H1 (cell line): ENCODE results near the gene SBF2. TPM values are rescaled to one million over a fixed set of nuclear protein-coding genes. Genes with fewer than 3 reads are reported as not detected.

Experiments used
- CTCF ChIA-PET: fragments of 300-600 bp; sonication (Branson Sonifier 250); formaldehyde crosslinking; loops from one replicate; lab custom pipeline; 2021; ENCODE audit not compliant: partially characterized antibody; lab: Charles Lee
- POLR2A ChIA-PET: fragments of 300-600 bp; sonication (Branson Sonifier 250); formaldehyde crosslinking; loops from one replicate; lab custom pipeline; 2021; ENCODE audit warnings: inconsistent platforms; ENCODE audit not compliant: partially characterized antibody; lab: Charles Lee
- DNase-seq, 2 experiments: peaks; one replicate each; pipeline versions ENCODE4 v3.0.0 to v3.0.0-alpha.2; 2010 to 2022; ENCODE audit warnings: low spot score in 2 of 2, low read depth in 1 of 2, mixed read lengths in 1 of 2
- FAIRE-seq: peaks from 2 replicates; lab custom pipeline; 2011; peaks lifted over from hg19 to GRCh38; lab: Jason Lieb, UNC
- H2AFZ ChIP-seq: 2 replicates; pipeline ENCODE4 v1.8.1; 2012; ENCODE audit warnings: low read length, inconsistent platforms
- H2AK5ac ChIP-seq: 2 replicates; pipeline ENCODE4 v1.6.1; 2013; ENCODE audit warnings: low read depth, low read length
- H2BK120ac ChIP-seq: replicated peaks from 2 replicates; pipeline ENCODE3; 2013; ENCODE audit warnings: low read depth, low read length, inconsistent platforms
- H2BK12ac ChIP-seq: 2 replicates; pipeline ENCODE4 v1.6.1; 2013; ENCODE audit warnings: low read depth, low read length
- H2BK15ac ChIP-seq: 2 replicates; pipeline ENCODE4 v1.6.1; 2013; ENCODE audit warnings: low read length
- H2BK20ac ChIP-seq: 2 replicates; pipeline ENCODE4 v1.6.1; 2013; ENCODE audit warnings: low read length
- H2BK5ac ChIP-seq: 2 replicates; pipeline ENCODE4 v1.6.1; 2013; ENCODE audit warnings: low read depth, low read length
- H3K14ac ChIP-seq: 2 replicates; pipeline ENCODE4 v1.6.1; 2013; ENCODE audit warnings: inconsistent platforms; ENCODE audit not compliant: insufficient read length
- H3K18ac ChIP-seq: 2 replicates; pipeline ENCODE4 v1.6.1; 2013; ENCODE audit warnings: low read length; ENCODE audit errors: extremely low read depth
- H3K23ac ChIP-seq: 2 replicates; pipeline ENCODE4 v1.6.1; 2013; ENCODE audit warnings: inconsistent platforms; ENCODE audit not compliant: insufficient read length
- H3K23me2 ChIP-seq: 2 replicates; pipeline ENCODE4 v1.6.1; 2013; ENCODE audit warnings: low read depth, low read length
- H3K27ac ChIP-seq: 2 replicates; pipeline ENCODE4 v1.6.1; 2011; ENCODE audit warnings: low read depth, low read length, inconsistent platforms
- H3K27me3 ChIP-seq, 4 experiments: replicated peaks in 1 of 4; 1 replicate in 1 of 4; 2 replicates in 3 of 4; pipeline versions ENCODE4 v1.6.1 to v1.8.1; 2011 to 2013; ENCODE audit warnings: low read length in 3 of 4, mild to moderate bottlenecking in 3 of 4, inconsistent platforms in 2 of 4, mixed read lengths in 2 of 4, moderate library complexity in 1 of 4; ENCODE audit not compliant: control insufficient read depth in 3 of 4, insufficient read depth in 3 of 4; ENCODE audit errors: extremely low read depth in 1 of 4
- H3K36me3 ChIP-seq, 4 experiments: 2 replicates each; pipeline versions ENCODE4 v1.6.1 to v1.8.1; 2011 to 2013; ENCODE audit warnings: mild to moderate bottlenecking in 4 of 4, low read length in 3 of 4, moderate library complexity in 2 of 4, control low read depth in 1 of 4, inconsistent platforms in 1 of 4; ENCODE audit not compliant: insufficient read depth in 4 of 4, control insufficient read depth in 2 of 4
- H3K4ac ChIP-seq: replicated peaks from 2 replicates; pipeline ENCODE3; 2013; ENCODE audit warnings: low read length, low read depth, mixed read lengths, inconsistent platforms; ENCODE audit not compliant: insufficient read length
- H3K4me1 ChIP-seq, 4 experiments: replicated peaks in 1 of 4; 1 replicate in 1 of 4; 2 replicates in 3 of 4; pipeline versions ENCODE4 v1.6.1 to v1.8.1; 2011 to 2013; ENCODE audit warnings: low read length in 3 of 4, inconsistent platforms in 2 of 4, mixed read lengths in 1 of 4; ENCODE audit not compliant: insufficient read depth in 4 of 4, control insufficient read depth in 3 of 4
- H3K4me2 ChIP-seq, 2 experiments: 2 replicates each; pipeline versions ENCODE4 v1.6.1 to v1.8.1; 2011 to 2013; ENCODE audit warnings: low read depth in 2 of 2, low read length in 2 of 2, control low read depth in 1 of 2, inconsistent platforms in 1 of 2, mild to moderate bottlenecking in 1 of 2; ENCODE audit not compliant: insufficient read depth in 1 of 2
- H3K4me3 ChIP-seq, 4 experiments: fragments of 200-600, 300-600 bp in 1 of 4; sonication (generic), shearing (Covaris generic), sonication (Bioruptor Twin) in 1 of 4; 2 replicates each; pipeline versions ENCODE4 v1.5.1 to v1.8.1; 2011 to 2016; ENCODE audit warnings: low read length in 4 of 4, low read depth in 3 of 4, control low read depth in 2 of 4, inconsistent platforms in 2 of 4, mild to moderate bottlenecking in 2 of 4, mixed read lengths in 1 of 4, moderate library complexity in 1 of 4; ENCODE audit not compliant: insufficient read depth in 2 of 4; ENCODE audit errors: extremely low read depth in 1 of 4
- H3K56ac ChIP-seq: replicated peaks from 2 replicates; pipeline ENCODE3; 2013; ENCODE audit warnings: low read depth, mild to moderate bottlenecking, mixed read lengths, low read length, inconsistent platforms; ENCODE audit not compliant: insufficient read length
- H3K79me1 ChIP-seq: 2 replicates; pipeline ENCODE4 v1.6.1; 2013; ENCODE audit warnings: low read depth, low read length, control low read depth
- H3K79me2 ChIP-seq, 2 experiments: 2 replicates each; pipeline versions ENCODE4 v1.6.1 to v1.8.1; 2012 to 2013; ENCODE audit warnings: low read length in 2 of 2, mild to moderate bottlenecking in 2 of 2, inconsistent platforms in 1 of 2; ENCODE audit not compliant: insufficient read depth in 2 of 2, control insufficient read depth in 1 of 2
- H3K9ac ChIP-seq, 4 experiments: replicated peaks in 1 of 4; 1 replicate in 1 of 4; 2 replicates in 3 of 4; pipeline versions ENCODE4 v1.6.1 to v1.8.1; 2011 to 2013; ENCODE audit warnings: low read depth in 3 of 4, low read length in 3 of 4, control low read depth in 2 of 4, mild to moderate bottlenecking in 2 of 4, moderate library complexity in 2 of 4, inconsistent platforms in 1 of 4; ENCODE audit errors: extremely low read depth in 1 of 4
- H3K9me3 ChIP-seq, 2 experiments: 2 replicates each; pipeline versions ENCODE4 v1.6.1 to v1.8.1; 2012 to 2013; ENCODE audit warnings: mild to moderate bottlenecking in 2 of 2, moderate library complexity in 2 of 2, control low read depth in 1 of 2, inconsistent platforms in 1 of 2, low read depth in 1 of 2, low read length in 1 of 2, mixed read lengths in 1 of 2; ENCODE audit not compliant: insufficient read depth in 2 of 2
- H4K20me1 ChIP-seq, 2 experiments: replicated peaks in 1 of 2; 2 replicates each; pipeline versions ENCODE3 to v1.8.1; 2011 to 2013; ENCODE audit warnings: inconsistent platforms in 2 of 2, low read length in 2 of 2, mild to moderate bottlenecking in 1 of 2; ENCODE audit not compliant: insufficient read depth in 2 of 2, control insufficient read depth in 1 of 2
- H4K5ac ChIP-seq: 2 replicates; pipeline ENCODE4 v1.6.1; 2013; ENCODE audit warnings: low read length, low read depth, mixed read lengths, inconsistent platforms; ENCODE audit not compliant: insufficient read length
- H4K8ac ChIP-seq: 2 replicates; pipeline ENCODE4 v1.8.0; 2013; ENCODE audit warnings: mild to moderate bottlenecking, moderate library complexity, low read length, inconsistent platforms; ENCODE audit not compliant: insufficient read depth; ENCODE audit errors: extremely low read depth
- H4K91ac ChIP-seq: replicated peaks from 2 replicates; pipeline ENCODE3; 2013; ENCODE audit warnings: low read length, mixed read lengths, inconsistent platforms; ENCODE audit not compliant: insufficient read length
- BACH1 ChIP-seq: IDR thresholded peaks from 2 replicates; pipeline ENCODE4 v1.6.1; 2012; ENCODE audit warnings: low read length, improper control_type of control experiment
- CBX5 ChIP-seq: fragments of 300-800, 300-1000 bp; sonication (generic); IDR thresholded peaks from 2 replicates; pipeline ENCODE4 v1.7.1; 2016; ENCODE audit warnings: antibody characterized with exemption, low read length, low read depth
- CBX8 ChIP-seq: fragments of 300-800, 300-1000 bp; sonication (generic); IDR thresholded peaks from 2 replicates; pipeline ENCODE4 v1.7.1; 2016; ENCODE audit warnings: low read depth, low read length, borderline replicate concordance
- CHD1 ChIP-seq: IDR thresholded peaks from 2 replicates; pipeline ENCODE4 v1.6.1; 2012; ENCODE audit warnings: low read depth, low read length, improper control_type of control experiment
- EZH2 ChIP-seq: fragments of 200-600 bp; sonication (generic); IDR thresholded peaks from 2 replicates; pipeline ENCODE4 v1.7.1; 2012; ENCODE audit warnings: low read depth, mild to moderate bottlenecking, moderate library complexity, low read length, inconsistent platforms; ENCODE audit not compliant: severe bottlenecking
- POLR2AphosphoS5 ChIP-seq: IDR thresholded peaks from 2 replicates; pipeline ENCODE4 v1.6.1; 2011; ENCODE audit warnings: low read depth, low read length
- POU5F1 ChIP-seq: IDR thresholded peaks from 2 replicates; pipeline ENCODE4 v1.6.1; 2011; ENCODE audit warnings: low read depth, mild to moderate bottlenecking, low read length, moderate library complexity
- RBBP5 ChIP-seq: IDR thresholded peaks from 2 replicates; pipeline ENCODE4 v1.7.1; 2012; ENCODE audit warnings: low read depth, mild to moderate bottlenecking, inconsistent platforms, low read length, moderate library complexity, borderline replicate concordance
- SIX5 ChIP-seq: IDR thresholded peaks from 2 replicates; pipeline ENCODE4 v1.6.1; 2011; ENCODE audit warnings: mild to moderate bottlenecking, low read depth, low read length
- SUZ12 ChIP-seq: fragments of 200-600 bp; sonication (generic); IDR thresholded peaks from 2 replicates; pipeline ENCODE4 v1.6.1; 2012; ENCODE audit warnings: mild to moderate bottlenecking, inconsistent platforms, low read length, moderate library complexity, mixed read lengths
- TAF7 ChIP-seq: optimal IDR thresholded peaks from 2 replicates; pipeline ENCODE3; 2011; ENCODE audit warnings: low read depth, mild to moderate bottlenecking, inconsistent platforms, low read length, moderate library complexity, borderline replicate concordance
- TEAD4 ChIP-seq: IDR thresholded peaks from 2 replicates; pipeline ENCODE4 v1.6.1; 2012; ENCODE audit warnings: low read depth, low read length, inconsistent platforms, mixed read lengths
- WGBS, 2 experiments: shearing (Covaris generic) in 1 of 2; methylation state at CpG; one replicate each; pipeline versions ENCODE4 v1.1.6 to v1.1.7; 2013 to 2015; ENCODE audit warnings: low lambda C conversion rate in 2 of 2, mixed read lengths in 2 of 2, inconsistent platforms in 1 of 2, low coverage in 1 of 2, missing lambda C conversion rate in 1 of 2; ENCODE audit not compliant: insufficient replicate concordance in 2 of 2, insufficient coverage in 1 of 2, insufficient read length in 1 of 2; ENCODE audit errors: extremely low coverage in 1 of 2, missing lambda C conversion rate in 1 of 2; 5-methylcytosine and 5-hydroxymethylcytosine counted together
- polyA plus RNA-seq, 7 experiments: library from polyadenylated mRNA; depleted of rRNA in 3 of 7; stranded (reverse) in 5 of 7; unstranded in 2 of 7; fragments of >200 nt in 5 of 7; fragments of 200-250 nt in 2 of 7; gene quantifications; 1 replicate in 5 of 7; 2 replicates in 1 of 7; 4 replicates in 1 of 7; pipeline versions ENCODE4 v1.2.1 to v1.2.3, GENCODE V29; 2011 to 2013; ENCODE audit warnings: missing spikeins in 2 of 7, mixed read lengths in 2 of 7
- total RNA-seq: library from RNA; stranded (reverse); fragmentation: NEBNext Ultra II Directional; extraction: Animal tissue kit (Norgen Biotek cat#: 25700); gene quantifications from 2 replicates; pipeline ENCODE4 v1.2.1, GENCODE V29; 2021
- TF ChIP-seq, protein P1 (sequence below): IDR thresholded peaks from 2 replicates; pipeline ENCODE4 v1.6.1; 2012; ENCODE audit warnings: low read length, inconsistent platforms

Gene SBF2
- total and polyA plus RNA-seq, 2 of the 8 experiments (the other 6 are each of a cell fraction or from before 2014, with no cell fraction given) = 36.7 to 50.5 TPM

DNA sequence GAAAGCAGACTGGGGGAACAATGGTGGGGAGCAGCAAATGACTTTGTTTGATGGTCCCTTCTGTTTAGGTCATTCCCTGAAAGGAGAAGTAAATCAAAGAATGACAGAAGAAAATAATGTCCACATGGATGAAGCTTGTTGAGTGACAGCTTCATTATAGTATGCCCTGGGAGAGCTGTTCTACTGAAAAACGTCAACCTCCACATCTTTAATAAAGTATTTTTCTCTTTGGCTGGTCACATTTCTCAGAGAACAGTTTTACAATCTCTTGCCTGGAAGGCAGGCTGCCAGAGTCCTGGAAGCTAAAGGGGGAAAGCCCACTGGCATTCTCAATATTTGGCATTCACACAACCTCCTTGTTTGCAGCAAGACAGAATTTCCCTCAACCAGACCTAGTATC is 342.2 kb downstream of the SBF2 start:
- Histone ChIP-seq H4K20me1 (no peaks in the 10 kb centered on the region), H3K23ac (no peak overlapping the region), H2BK20ac (no peak overlapping the region), H3K27me3 (no peaks in the 10 kb centered on the region), H3K56ac (no peak overlapping the region), H4K91ac (no peak overlapping the region), H3K9ac (no peak overlapping the region), H3K4ac (no peak overlapping the region), H3K27ac (no peak overlapping the region), H3K4me3 (no peak overlapping the region), H3K4me1 (no peaks in the 10 kb centered on the region), H4K5ac (no peak overlapping the region), H2BK15ac (no peak overlapping the region), H2BK5ac (no peak overlapping the region), H2AFZ (no peak overlapping the region), H3K23me2 (no peaks in the 10 kb centered on the region; the same call in 1 of the 2 replicates), H2BK12ac (no peak overlapping the region), H3K14ac (no peak overlapping the region), H4K8ac (no peak overlapping the region), H3K18ac (no peak overlapping the region), H3K4me2 (no peak overlapping the region), H3K79me2 (no peaks in the 10 kb centered on the region), H3K79me1 (no peaks in the 10 kb centered on the region), H2BK120ac (no peak overlapping the region), H2AK5ac (no peak overlapping the region), H3K9me3 (no peaks in the 10 kb centered on the region), H3K36me3 (no peaks in the 10 kb centered on the region)
- 93% methylated on average over 1 of the region's 1 CpG; no CpG with 5 or more reads in 1 of the 2 experiments for WGBS, 2 experiments
- FAIRE-seq = no peak
- CTCF ChIA-PET = interaction anchor here (2.3 kb wide), 1 partner anchor 21 kb away, joined by 6 read pairs; no protein-coding TSS in a partner anchor
- POLR2A ChIA-PET = interaction anchor here (1.0 kb wide), 1 partner anchor 108 kb away, joined by 3 read pairs; no protein-coding TSS in a partner anchor
- no peak for DNase-seq
- TF ChIP-seq EZH2 (no peak), CBX8 (no peak), CHD1 (no peak), TEAD4 (no peak), BACH1 (no peak), POLR2AphosphoS5 (no peak), TAF7 (no peak), POU5F1 (no peak), RBBP5 (no peak), SUZ12 (no peak), SIX5 (no peak), CBX5 (no peak)
- TF ChIP-seq, protein P1, sequence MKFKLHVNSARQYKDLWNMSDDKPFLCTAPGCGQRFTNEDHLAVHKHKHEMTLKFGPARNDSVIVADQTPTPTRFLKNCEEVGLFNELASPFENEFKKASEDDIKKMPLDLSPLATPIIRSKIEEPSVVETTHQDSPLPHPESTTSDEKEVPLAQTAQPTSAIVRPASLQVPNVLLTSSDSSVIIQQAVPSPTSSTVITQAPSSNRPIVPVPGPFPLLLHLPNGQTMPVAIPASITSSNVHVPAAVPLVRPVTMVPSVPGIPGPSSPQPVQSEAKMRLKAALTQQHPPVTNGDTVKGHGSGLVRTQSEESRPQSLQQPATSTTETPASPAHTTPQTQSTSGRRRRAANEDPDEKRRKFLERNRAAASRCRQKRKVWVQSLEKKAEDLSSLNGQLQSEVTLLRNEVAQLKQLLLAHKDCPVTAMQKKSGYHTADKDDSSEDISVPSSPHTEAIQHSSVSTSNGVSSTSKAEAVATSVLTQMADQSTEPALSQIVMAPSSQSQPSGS = no peak
